WTC11 (cell line): ENCODE data around the gene CXCL9.

Experiments used
- ATF3 ChIP-seq: sonication (generic); formaldehyde crosslinking; conservative IDR thresholded peaks from 2 replicates; pipeline ENCODE4 v1.8.1; 2022; ENCODE audit warnings: mild to moderate bottlenecking, missing genetic modification reagents
- ATF6 ChIP-seq: sonication (generic); formaldehyde crosslinking; IDR thresholded peaks from 2 replicates; pipeline ENCODE4 v1.8.1; 2023; ENCODE audit warnings: mild to moderate bottlenecking, missing genetic modification reagents
- CDX4 ChIP-seq: fragments of 250-450 bp; sonication (Bioruptor Pico); IDR thresholded peaks from 2 replicates; pipeline ENCODE4 v1.9.0; 2021; ENCODE audit warnings: moderate library complexity, mild to moderate bottlenecking, inconsistent platforms, borderline replicate concordance
- CTCF ChIP-seq: fragments of 200-600 bp; IDR thresholded peaks from 2 replicates; pipeline ENCODE4 v1.8.0; 2022; ENCODE audit warnings: antibody characterized with exemption
- IRF2 ChIP-seq: sonication (generic); formaldehyde crosslinking; IDR thresholded peaks from 2 replicates; pipeline ENCODE4 v1.8.0; 2022; ENCODE audit warnings: low read depth, missing genetic modification reagents, borderline replicate concordance
- JUN ChIP-seq: sonication (generic); formaldehyde crosslinking; IDR thresholded peaks from 2 replicates; pipeline ENCODE4 v1.8.0; 2023; ENCODE audit warnings: mild to moderate bottlenecking, missing genetic modification reagents
- KAT7 ChIP-seq: sonication (generic); formaldehyde crosslinking; IDR thresholded peaks from 2 replicates; pipeline ENCODE4 v1.8.1; 2023; ENCODE audit warnings: missing genetic modification reagents, mild to moderate bottlenecking, borderline replicate concordance
- MAX ChIP-seq: sonication (generic); formaldehyde crosslinking; IDR thresholded peaks from 2 replicates; pipeline ENCODE4 v1.8.0; 2022; ENCODE audit warnings: mild to moderate bottlenecking, missing genetic modification reagents
- NR2C2 ChIP-seq: sonication (generic); formaldehyde crosslinking; IDR thresholded peaks from 2 replicates; pipeline ENCODE4 v1.8.0; 2022; ENCODE audit warnings: mild to moderate bottlenecking, missing genetic modification reagents
- TEAD4 ChIP-seq: sonication (generic); formaldehyde crosslinking; IDR thresholded peaks from 2 replicates; pipeline ENCODE4 v1.8.0; 2022; ENCODE audit warnings: mild to moderate bottlenecking, missing genetic modification reagents
- ZNF396 ChIP-seq: fragments of 250-450 bp; sonication (Bioruptor Pico); IDR thresholded peaks from 2 replicates; pipeline ENCODE4 v1.8.0; 2021; ENCODE audit warnings: mild to moderate bottlenecking, moderate library complexity, borderline replicate concordance

GRCh38 chr4:76016393-76016792 is 9.1 kb upstream of the CXCL9 start:
- TF ChIP-seq CDX4 (CRISPR knock-in tag) (no peak), CTCF (no peak), MAX (CRISPR knock-in tag) (no peak), KAT7 (CRISPR knock-in tag) (no peak), JUN (no peak), NR2C2 (CRISPR knock-in tag) (no peak), ATF6 (no peak), TEAD4 (no peak), IRF2 (CRISPR knock-in tag) (no peak), ZNF396 (CRISPR knock-in tag) (no peak), ATF3 (CRISPR knock-in tag) (no peak)
